ENCODE data around the gene ZNF783. TPM values are rescaled to one million over a fixed set of nuclear protein-coding genes. Genes with fewer than 3 reads are reported as not detected.

The ZNF783 gene
- total and polyA plus RNA-seq, 2 donors (not counting 1 experiment from before 2014, with no cell fraction given), result 38.1 to 43.8 TPM

DNA sequence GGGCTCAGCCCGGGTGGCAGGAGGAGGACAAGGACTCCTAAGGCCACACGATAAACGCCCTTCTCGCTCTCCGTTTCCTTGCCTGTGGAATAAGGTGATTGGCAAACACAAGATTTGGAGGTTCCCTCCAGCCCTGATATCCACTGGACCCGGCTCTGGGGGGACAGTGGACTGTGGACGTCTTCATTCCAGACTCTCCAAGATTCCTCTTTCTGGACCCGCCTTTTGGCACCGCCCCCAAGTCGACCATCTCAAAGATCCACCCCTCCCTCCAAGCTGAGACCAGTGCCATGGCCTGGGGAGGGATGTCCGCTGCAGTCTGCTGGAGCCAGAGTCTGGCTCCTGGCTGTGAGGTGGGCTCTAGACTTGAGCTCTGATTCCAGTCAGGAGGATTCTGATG is 23.6 kb downstream of the ZNF783 start:
- Histone ChIP-seq H3K4me1 (ENCODE audit: control insufficient read depth in 2 of 2, insufficient read depth in 2 of 2, low read length in 2 of 2) (peaks cover 20 to 27% of the 10 kb centered on the region in 2 donors), H3K27me3 (replicated peaks in 1 of 4; ENCODE audit: control extremely low read depth in 1 of 4, control insufficient read depth in 3 of 4, insufficient read depth in 4 of 4, low read length in 3 of 4) (no peaks in the 10 kb centered on the region), H3K79me2 (ENCODE audit: control insufficient read depth, insufficient read depth, low read length) (peaks cover 5% of the 10 kb centered on the region), H3K9me3 (ENCODE audit: control extremely low read depth in 1 of 3, control insufficient read depth in 2 of 3, insufficient read depth in 1 of 3, low read length in 2 of 3) (peaks cover 0 to 4% (median 0%) of the 10 kb centered on the region in 3 donors), H2AFZ (ENCODE audit: insufficient read depth, low read depth, low read length, poor library complexity, severe bottlenecking) (peak overlapping the region; percentile 67), H4K20me1 (ENCODE audit: control insufficient read depth, insufficient read depth, low read length, poor library complexity, severe bottlenecking) (no peaks in the 10 kb centered on the region), H3K9ac (ENCODE audit: low read length) (peak overlapping the region; percentile 65), H3K36me3 (replicated peaks in 1 of 2; ENCODE audit: control extremely low read depth in 1 of 2, control insufficient read depth in 1 of 2, extremely low read depth in 1 of 2, insufficient read depth in 2 of 2, low read length in 1 of 2) (peaks cover 0 to 7% of the 10 kb centered on the region in 2 experiments), H3K4me2 (replicated peaks; ENCODE audit: low read depth, low read length, poor library complexity, severe bottlenecking) (peak overlapping the region; percentile 91), H3K27ac (ENCODE audit: low read length in 2 of 2) (peak overlapping the region in 1 of 2 donors; percentile 36), H3K4me3 (ENCODE audit: control extremely low read depth in 1 of 5, extremely low read depth in 1 of 5, insufficient read depth in 1 of 5, low read depth in 2 of 5, low read length in 4 of 5) (peak overlapping the region; percentile 31 to 69 (median 60))
- POLR2A ChIA-PET, result interaction anchor here (0.6 to 2.9 kb wide), 4 partner anchors 23 to 221 kb away, joined by 3 to 17 read pairs (median 4); partner anchors contain the start of genes ZNF398 and ZNF783
- H3K27me3 Mint-ChIP-seq, result no peaks in the 10 kb centered on the region
- H3K9me3 Mint-ChIP-seq (ENCODE audit: insufficient read depth), result no peaks in the 10 kb centered on the region
- H3K27ac Mint-ChIP-seq, result peak overlapping the region; percentile 83
- intact Hi-C loops (cut with micrococcal nuclease), result loop anchor here (1.0 kb wide), 3 partner anchors 23 to 257 kb away; partner anchors contain the start of genes PDIA4, ZNF212 and ZNF783
- peak overlapping the region; percentile 93 for H3K4me3 Mint-ChIP-seq
- CTCF ChIA-PET, result interaction anchor here (1.0 to 2.0 kb wide), 5 partner anchors 11 to 90 kb away, joined by 3 to 34 read pairs (median 7); partner anchors contain the start of genes ZNF282 and ZNF783
- WGBS (ENCODE audit: insufficient coverage), result 24% methylated on average over 8 of the region's 11 CpGs
- no peak for TF ChIP-seq EZH2 (IDR thresholded peaks at IDR 0.05; ENCODE audit: borderline replicate concordance, insufficient read depth, low read depth, low read length, poor library complexity, severe bottlenecking)
- TF ChIP-seq, protein P1, sequence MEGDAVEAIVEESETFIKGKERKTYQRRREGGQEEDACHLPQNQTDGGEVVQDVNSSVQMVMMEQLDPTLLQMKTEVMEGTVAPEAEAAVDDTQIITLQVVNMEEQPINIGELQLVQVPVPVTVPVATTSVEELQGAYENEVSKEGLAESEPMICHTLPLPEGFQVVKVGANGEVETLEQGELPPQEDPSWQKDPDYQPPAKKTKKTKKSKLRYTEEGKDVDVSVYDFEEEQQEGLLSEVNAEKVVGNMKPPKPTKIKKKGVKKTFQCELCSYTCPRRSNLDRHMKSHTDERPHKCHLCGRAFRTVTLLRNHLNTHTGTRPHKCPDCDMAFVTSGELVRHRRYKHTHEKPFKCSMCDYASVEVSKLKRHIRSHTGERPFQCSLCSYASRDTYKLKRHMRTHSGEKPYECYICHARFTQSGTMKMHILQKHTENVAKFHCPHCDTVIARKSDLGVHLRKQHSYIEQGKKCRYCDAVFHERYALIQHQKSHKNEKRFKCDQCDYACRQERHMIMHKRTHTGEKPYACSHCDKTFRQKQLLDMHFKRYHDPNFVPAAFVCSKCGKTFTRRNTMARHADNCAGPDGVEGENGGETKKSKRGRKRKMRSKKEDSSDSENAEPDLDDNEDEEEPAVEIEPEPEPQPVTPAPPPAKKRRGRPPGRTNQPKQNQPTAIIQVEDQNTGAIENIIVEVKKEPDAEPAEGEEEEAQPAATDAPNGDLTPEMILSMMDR (IDR thresholded peaks at IDR 0.05), result no peak
- DNase-seq (no peak), ATAC-seq (ENCODE audit: low read depth) (no peak)
- peaks cover 32% of the 10 kb centered on the region for H3K4me1 Mint-ChIP-seq

- H3K4me1 ChIP-seq (ENCODE audit: control insufficient read depth in 2 of 2, insufficient read depth in 2 of 2, low read length in 2 of 2), result peaks cover 20 to 27% of the 10 kb centered on the region in 2 donors
- intact Hi-C loops (cut with micrococcal nuclease), result no loop called here
- Mint-ChIP-seq H3K4me3 (peak overlapping the region; percentile 49), H3K27ac (no peak overlapping the region), H3K27me3 (no peaks in the 10 kb centered on the region), H3K9me3 (ENCODE audit: insufficient read depth) (no peaks in the 10 kb centered on the region), H3K4me1 (peaks cover 32% of the 10 kb centered on the region)
- CTCF ChIA-PET, result no interaction called here
- H3K79me2 ChIP-seq (ENCODE audit: control insufficient read depth, insufficient read depth, low read length), result peaks cover 5% of the 10 kb centered on the region
- no peaks in the 10 kb centered on the region for H3K27me3 ChIP-seq (replicated peaks in 1 of 4; ENCODE audit: control extremely low read depth in 1 of 4, control insufficient read depth in 3 of 4, insufficient read depth in 4 of 4, low read length in 3 of 4)
- ATAC-seq (ENCODE audit: low read depth) (no peak), DNase-seq (no peak)
- no peak overlapping the region for H3K4me3 ChIP-seq (ENCODE audit: control extremely low read depth in 1 of 5, extremely low read depth in 1 of 5, insufficient read depth in 1 of 5, low read depth in 2 of 5, low read length in 4 of 5)
- POLR2A ChIA-PET, result no interaction called here
- no peak overlapping the region for H3K9ac ChIP-seq (ENCODE audit: low read length)
- H3K4me2 ChIP-seq (replicated peaks; ENCODE audit: low read depth, low read length, poor library complexity, severe bottlenecking), result peak overlapping the region; percentile 12
- peaks cover 0 to 3% of the 10 kb centered on the region in 2 experiments for H3K36me3 ChIP-seq (replicated peaks in 1 of 2; ENCODE audit: control extremely low read depth in 1 of 2, control insufficient read depth in 1 of 2, extremely low read depth in 1 of 2, insufficient read depth in 2 of 2, low read length in 1 of 2)
- H3K9me3 ChIP-seq (ENCODE audit: control extremely low read depth in 1 of 3, control insufficient read depth in 2 of 3, insufficient read depth in 1 of 3, low read length in 2 of 3), result peaks cover 0 to 4% (median 0%) of the 10 kb centered on the region in 3 donors
- H4K20me1 ChIP-seq (ENCODE audit: control insufficient read depth, insufficient read depth, low read length, poor library complexity, severe bottlenecking), result no peaks in the 10 kb centered on the region
- no peak overlapping the region for H3K27ac ChIP-seq (ENCODE audit: low read length in 2 of 2)
- 96% methylated on average over 5 of the region's 6 CpGs for WGBS (ENCODE audit: insufficient coverage)
- TF ChIP-seq, protein P1 (IDR thresholded peaks at IDR 0.05), result no peak
- TF ChIP-seq EZH2 (IDR thresholded peaks at IDR 0.05; ENCODE audit: borderline replicate concordance, insufficient read depth, low read depth, low read length, poor library complexity, severe bottlenecking), result no peak
- H2AFZ ChIP-seq (ENCODE audit: insufficient read depth, low read depth, low read length, poor library complexity, severe bottlenecking), result no peak overlapping the region
Measured at GRCh38 chr7:149286811-149287400, 24.9 kb downstream of the ZNF783 start.

Data from B cell (primary cell).